Spinal cord (tissue), 10 donors: Measurements from ENCODE around the gene ZNF320. TPM values are rescaled to one million over a fixed set of nuclear protein-coding genes. Genes with fewer than 3 reads are reported as not detected.
"Not testable (repeated sequence)": the region's sequence is repeated elsewhere in the genome, so short reads cannot be mapped to it uniquely, and the experiment has no call there.

Source experiments
- DNase-seq, 6 donors: peaks; one replicate each; pipeline versions ENCODE4 v3.0.0 to v3.0.0-alpha.2; 2013 to 2015; ENCODE audit warnings: low spot score in 6 of 6, low read depth in 4 of 6
- H3K27ac ChIP-seq: one replicate; pipeline ENCODE4 v1.5.1; 2013; ENCODE audit warnings: low read depth, low read length, control low read depth
- H3K27me3 ChIP-seq: one replicate; pipeline ENCODE4 v1.6.1; 2013; ENCODE audit warnings: low read length; ENCODE audit not compliant: control insufficient read depth, insufficient read depth
- H3K36me3 ChIP-seq: one replicate; pipeline ENCODE4 v1.6.1; 2013; ENCODE audit warnings: low read length; ENCODE audit not compliant: control insufficient read depth, insufficient read depth
- H3K4me1 ChIP-seq: one replicate; pipeline ENCODE4 v1.6.1; 2013; ENCODE audit warnings: low read length; ENCODE audit not compliant: control insufficient read depth, insufficient read depth
- H3K4me3 ChIP-seq: one replicate; pipeline ENCODE4 v1.5.1; 2013; ENCODE audit warnings: low read depth, low read length, control low read depth
- H3K9me3 ChIP-seq: one replicate; pipeline ENCODE4 v1.6.1; 2013; ENCODE audit warnings: low read length; ENCODE audit not compliant: control insufficient read depth, insufficient read depth
- WGBS: methylation state at CpG from one replicate; pipeline ENCODE4 v1.1.5; 2013; ENCODE audit warnings: missing lambda C conversion rate; ENCODE audit not compliant: insufficient coverage; 5-methylcytosine and 5-hydroxymethylcytosine counted together
- polyA plus RNA-seq, 2 donors: library from polyadenylated mRNA; unstranded; fragments of 120-200 nt; gene quantifications; one replicate each; pipeline ENCODE4 v1.2.1, GENCODE V29; 2013; ENCODE audit not compliant: insufficient read length in 2 of 2
- total RNA-seq, 2 donors: library from RNA; depleted of rRNA in 1 of 2; stranded (reverse); fragments of 120-200 nt in 1 of 2; fragments of >200 nt in 1 of 2; gene quantifications; one replicate each; pipeline versions ENCODE4 v1.2.3 to v1.2.4, GENCODE V29; 2013 to 2014
- donor health status: healthy.

The ZNF320 gene
- total and polyA plus RNA-seq, 4 donors = 21.2 to 36.2 (median 27.7) TPM

DNA sequence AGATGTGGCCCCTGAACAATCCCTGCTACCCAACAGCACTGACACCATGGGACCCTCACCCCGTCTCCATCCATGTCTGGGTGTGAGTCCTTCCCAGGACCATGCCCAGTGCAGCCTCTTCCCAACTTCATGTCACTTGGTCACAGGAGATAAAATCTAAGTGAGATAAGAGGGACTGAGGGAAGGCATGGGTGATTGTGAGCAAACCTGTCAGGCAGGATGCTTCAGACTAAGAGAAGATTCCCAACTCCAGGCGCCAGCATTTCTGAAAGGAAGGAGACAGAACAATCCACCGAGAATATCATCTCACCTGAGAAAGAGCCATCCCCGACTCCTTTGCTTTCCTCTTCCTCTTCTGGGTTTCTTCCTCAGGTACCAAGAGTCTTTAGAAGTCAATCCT lies 7.5 kb downstream of the ZNF320 start:
- DNase-seq = no peak
- no peak overlapping the region for H3K4me3 ChIP-seq
- no peak overlapping the region for H3K27ac ChIP-seq
- H3K9me3 ChIP-seq = no peaks in the 10 kb centered on the region
- 100% methylated on average over 1 of the region's 4 CpGs for WGBS
- H3K36me3 ChIP-seq = peaks cover 52% of the 10 kb centered on the region
- H3K4me1 ChIP-seq = no peaks in the 10 kb centered on the region
- no peaks in the 10 kb centered on the region for H3K27me3 ChIP-seq

DNA sequence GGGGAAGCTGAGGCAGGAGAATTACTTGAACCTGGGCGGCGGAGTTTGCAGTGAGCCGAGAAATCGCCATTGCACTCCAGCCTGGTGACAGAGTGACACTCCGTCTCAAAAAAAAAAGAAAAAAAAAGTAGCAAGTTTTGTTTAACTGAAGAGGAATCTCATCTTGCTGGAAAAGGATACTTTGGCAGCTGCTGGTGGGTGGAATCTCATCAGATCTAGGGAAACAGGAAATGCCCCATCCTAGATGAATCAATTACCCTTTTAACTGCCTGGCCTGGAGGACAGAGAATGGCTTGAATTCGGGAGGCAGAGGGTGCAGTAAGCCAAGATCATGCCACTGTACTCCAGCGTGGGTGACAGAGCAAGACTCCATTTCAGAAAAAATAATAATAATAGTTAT lies 8.4 kb downstream of the ZNF320 start:
- Histone ChIP-seq H3K9me3 (no peaks in the 10 kb centered on the region), H3K4me3 (no peak overlapping the region), H3K27ac (no peak overlapping the region), H3K4me1 (no peaks in the 10 kb centered on the region), H3K36me3 (peaks cover 60% of the 10 kb centered on the region), H3K27me3 (no peaks in the 10 kb centered on the region)
- WGBS = 97% methylated on average over 6 of the region's 7 CpGs
- no peak for DNase-seq

DNA sequence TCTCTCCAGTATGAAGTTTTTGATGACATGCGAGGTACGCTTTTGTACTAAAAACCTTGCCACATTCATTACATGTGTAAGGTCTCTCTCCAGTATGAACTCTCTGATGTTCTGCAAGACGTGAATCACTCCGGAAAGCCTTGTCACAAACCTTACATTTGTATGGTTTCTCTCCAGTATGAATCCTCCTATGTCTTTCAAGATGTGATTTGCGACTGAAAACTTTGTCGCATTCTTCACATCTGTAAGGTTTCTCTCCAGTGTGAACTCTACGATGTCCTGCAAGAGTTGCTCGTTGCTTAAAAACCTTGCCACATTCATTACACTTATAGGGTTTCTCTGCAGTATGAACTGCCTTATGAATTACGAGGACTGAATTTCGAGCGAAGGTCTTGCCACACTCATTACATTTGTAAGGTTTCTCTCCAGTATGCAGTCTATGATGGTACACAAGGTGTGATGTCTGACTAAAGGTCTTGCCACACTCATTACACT lies 16.5 kb downstream of the ZNF320 start:
- DNase-seq = no peak
- WGBS = 99% methylated on average over 9 of the region's 11 CpGs
- no peak overlapping the region for H3K4me3 ChIP-seq
- H3K27me3 ChIP-seq = no peaks in the 10 kb centered on the region
- peaks cover 40% of the 10 kb centered on the region for H3K36me3 ChIP-seq
- H3K27ac ChIP-seq = no peak overlapping the region
- H3K9me3 ChIP-seq = no peaks in the 10 kb centered on the region
- no peaks in the 10 kb centered on the region for H3K4me1 ChIP-seq

DNA sequence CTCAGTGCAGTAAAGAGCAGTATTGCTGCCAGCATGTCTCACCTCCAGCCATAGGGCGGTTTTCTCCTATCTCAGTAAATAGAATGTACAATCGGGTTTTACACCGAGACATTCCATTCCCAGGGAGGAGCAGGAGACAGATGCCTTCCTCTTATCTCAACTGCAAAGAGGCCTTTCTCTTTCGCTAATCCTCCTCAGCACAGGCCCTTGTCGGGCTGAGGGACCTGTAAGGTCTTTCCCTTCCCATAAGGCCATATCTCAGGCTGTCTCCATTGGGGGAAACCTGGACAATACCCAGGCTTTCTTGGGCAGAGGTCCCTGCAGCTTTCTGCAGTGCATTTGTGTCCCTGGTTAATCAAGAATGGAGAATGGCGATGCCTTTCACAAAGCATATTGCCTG lies 24.4 kb downstream of the ZNF320 start:
- 82% methylated on average over 5 of the region's 6 CpGs for WGBS
- H3K9me3 ChIP-seq, H3K27ac ChIP-seq: not testable (repeated sequence)

DNA sequence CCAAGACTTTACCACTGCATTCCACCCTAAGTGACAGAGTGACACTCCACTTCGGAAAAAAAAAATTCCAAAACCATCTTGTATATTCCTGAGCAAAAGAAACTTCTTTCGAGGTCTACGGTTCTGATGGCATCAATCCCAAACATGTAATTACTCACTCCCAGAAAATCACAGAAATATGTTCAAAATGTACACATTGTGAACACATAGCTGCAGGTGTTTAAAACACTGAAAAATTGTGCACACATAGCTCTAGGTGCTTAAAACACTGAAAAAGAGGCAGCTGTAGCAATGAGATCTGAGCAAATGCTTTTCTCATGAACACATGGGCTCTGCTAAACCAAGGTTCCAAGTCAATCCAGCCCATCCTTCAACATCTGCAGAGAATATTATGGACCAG lies 26.0 kb downstream of the ZNF320 start:
- Histone ChIP-seq H3K36me3 (peaks cover 2% of the 10 kb centered on the region), H3K9me3 (no peaks in the 10 kb centered on the region), H3K27me3 (no peaks in the 10 kb centered on the region), H3K4me1 (no peaks in the 10 kb centered on the region), H3K4me3 (no peak overlapping the region), H3K27ac (no peak overlapping the region)
- WGBS = 100% methylated on average over 3 of the region's 3 CpGs
- no peak for DNase-seq

More for the DNA sequence above, 24.4 kb downstream of the ZNF320 start:
- not testable (repeated sequence) for DNase-seq, H3K27me3 ChIP-seq, H3K36me3 ChIP-seq, H3K4me3 ChIP-seq, H3K4me1 ChIP-seq

DNA sequence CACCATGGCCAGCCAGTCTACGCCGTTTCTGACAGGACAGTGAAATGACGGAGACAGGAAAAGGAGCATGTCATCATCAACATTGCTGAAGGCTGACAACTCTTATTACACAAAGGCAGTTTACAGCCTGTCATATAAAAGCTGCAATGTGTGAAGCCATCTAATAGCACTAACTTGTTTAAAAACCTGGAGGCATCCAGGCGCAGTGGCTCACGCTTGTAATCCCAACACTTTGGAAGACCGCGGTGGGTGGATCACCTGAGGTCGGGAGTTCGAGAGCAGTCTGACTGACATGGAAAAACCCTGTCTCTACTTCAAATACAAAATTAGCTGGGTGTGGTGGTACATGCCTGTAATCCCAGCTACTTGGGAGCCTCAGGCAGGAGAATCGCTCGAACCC lies 29.4 kb downstream of the ZNF320 start:
- not testable (repeated sequence) for H3K36me3 ChIP-seq, DNase-seq
- 96% methylated on average over 8 of the region's 11 CpGs for whole genome bisulfite sequencing

DNA sequence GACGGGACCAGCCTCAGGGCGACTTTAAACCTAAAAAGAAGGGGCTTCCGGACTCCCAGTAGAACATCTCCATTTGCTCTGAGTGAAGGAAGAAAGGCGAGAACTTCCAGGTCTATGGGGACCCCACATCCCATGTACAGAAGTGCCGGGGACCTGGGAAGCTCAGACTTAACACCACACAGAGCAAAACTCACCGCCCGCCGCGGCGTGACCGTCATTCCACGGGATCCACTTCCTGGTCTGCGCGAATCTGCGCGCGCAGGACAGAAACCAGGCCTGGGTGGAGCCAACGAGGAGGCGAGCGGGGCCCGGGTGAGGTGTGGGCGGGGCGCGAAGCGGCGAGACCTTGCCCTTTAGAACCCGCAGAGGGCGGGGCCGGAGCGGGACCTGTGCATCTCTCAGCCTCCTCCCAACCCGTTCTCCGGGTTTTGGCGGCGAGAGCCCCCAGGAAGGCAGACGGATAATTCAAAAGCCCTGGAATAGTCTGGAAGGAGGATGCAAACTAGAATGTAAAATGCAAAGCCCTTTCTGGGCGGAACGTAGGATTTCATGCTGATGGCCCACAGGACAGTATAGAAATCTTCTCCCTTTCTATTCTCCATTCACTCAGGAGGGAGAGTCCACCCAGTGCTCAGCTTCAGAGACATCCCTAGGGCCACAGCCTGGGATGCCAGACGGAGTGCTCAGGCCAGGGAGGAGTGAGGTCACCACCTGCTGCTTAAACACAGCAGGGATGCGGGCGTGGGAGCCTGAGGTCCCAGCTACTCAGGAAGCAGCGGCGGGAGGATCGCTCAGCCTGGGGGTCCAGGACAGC lies 39.9 kb downstream of the ZNF320 start, which contains the start of gene ZNF468:
Gene ZNF468, minus strand, starts transcription at position 242 of the 814 bp plus-strand sequence. CDS start 3,347 bp downstream, outside the sequence.
- DNase-seq = peak in 5 of 6 donors; percentile 24 to 90 (median 65)
- peaks cover 11% of the 10 kb centered on the region for H3K36me3 ChIP-seq
- H3K27ac ChIP-seq = peak within 1 kb of the TSS; percentile 8
- H3K4me1 ChIP-seq, H3K9me3 ChIP-seq, H3K27me3 ChIP-seq: not testable (repeated sequence)
- peak within 1 kb of the TSS; percentile 56 for H3K4me3 ChIP-seq
- 0% methylated on average over 18 of the region's 43 CpGs for WGBS

More for the DNA sequence above, 29.4 kb downstream of the ZNF320 start:
- H3K27me3 ChIP-seq, H3K27ac ChIP-seq, H3K4me1 ChIP-seq, H3K4me3 ChIP-seq, H3K9me3 ChIP-seq: not testable (repeated sequence)

DNA sequence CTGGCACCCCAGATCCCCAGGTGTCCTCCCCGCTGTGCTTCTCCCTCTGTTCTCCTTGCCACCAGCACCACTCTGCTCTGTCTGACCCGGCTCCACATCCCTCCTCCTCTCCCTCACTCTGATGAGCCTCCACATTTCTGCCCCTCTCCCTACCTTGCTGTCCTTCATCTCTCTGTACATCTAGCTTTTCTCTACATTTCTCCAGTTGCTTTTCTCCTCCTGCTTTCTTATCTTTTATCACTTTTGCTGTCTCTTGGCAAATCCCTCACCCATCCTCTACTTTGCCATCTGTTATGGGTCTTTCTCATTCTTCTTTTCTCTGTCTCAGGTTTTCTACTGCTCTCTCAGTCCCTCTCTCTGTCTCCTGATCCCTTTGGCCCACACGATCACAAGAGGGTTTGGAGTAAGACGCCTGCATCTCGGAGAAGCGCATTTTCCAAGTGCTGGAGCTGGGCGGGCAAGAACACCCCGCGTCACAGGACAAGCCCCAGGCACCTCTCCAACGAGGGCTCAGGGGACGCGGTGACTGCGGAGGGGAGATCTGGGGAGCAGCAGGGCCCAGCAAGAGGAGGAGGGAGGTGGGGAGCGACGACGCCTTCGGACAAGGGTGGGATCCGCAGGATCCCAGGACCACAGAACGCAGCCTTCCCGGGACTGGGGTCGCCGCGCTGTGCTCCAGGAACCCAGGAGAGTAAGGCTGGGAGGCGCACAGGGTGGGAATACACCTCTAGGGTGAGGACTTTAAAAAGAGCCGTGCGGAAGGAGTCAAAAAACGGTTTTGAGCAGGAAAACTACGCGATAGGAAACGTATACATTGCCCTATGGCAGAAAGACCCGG lies 40.7 kb downstream of the ZNF320 start:
- DNase-seq = peak in 1 of 6 donors; percentile 5
- not testable (repeated sequence) for H3K27ac ChIP-seq, H3K4me1 ChIP-seq, H3K9me3 ChIP-seq, H3K27me3 ChIP-seq
- Histone ChIP-seq H3K4me3 (peak overlapping the region; percentile 56), H3K36me3 (peaks cover 11% of the 10 kb centered on the region)
- 2% methylated on average over 22 of the region's 31 CpGs for WGBS
